Measurements from ENCODE around the gene ALDH3A1. TPM values are rescaled to one million over a fixed set of nuclear protein-coding genes. Genes with fewer than 3 reads are reported as not detected.

Gene ALDH3A1
- total RNA-seq, 6 experiments from 2014 or later: 0.26 to 13.8 (median 1.7) TPM

- DNase-seq (no peak), ATAC-seq (no peak)
- no peak overlapping the region for H3K27ac ChIP-seq
- intact Hi-C loops (cut with DNase I): no loop called here
- H3K9me3 ChIP-seq: no peaks in the 10 kb centered on the region
- no peaks in the 10 kb centered on the region for H3K4me1 ChIP-seq
- no peak overlapping the region for H3K4me3 ChIP-seq
- WGBS (ENCODE audit: insufficient coverage, low coverage, low lambda C conversion rate, missing lambda C conversion rate): 64% methylated on average over 8 of the region's 11 CpGs
- H3K36me3 ChIP-seq: no peaks in the 10 kb centered on the region
- TF ChIP-seq CTCF (IDR thresholded peaks at IDR 0.05): no peak
- TF ChIP-seq POLR2A (IDR thresholded peaks at IDR 0.05): no peak
- H3K27me3 ChIP-seq: no peaks in the 10 kb centered on the region
These were observed 12.0 kb downstream of the ALDH3A1 start for GRCh38 chr17:19736071-19736470.

DNA sequence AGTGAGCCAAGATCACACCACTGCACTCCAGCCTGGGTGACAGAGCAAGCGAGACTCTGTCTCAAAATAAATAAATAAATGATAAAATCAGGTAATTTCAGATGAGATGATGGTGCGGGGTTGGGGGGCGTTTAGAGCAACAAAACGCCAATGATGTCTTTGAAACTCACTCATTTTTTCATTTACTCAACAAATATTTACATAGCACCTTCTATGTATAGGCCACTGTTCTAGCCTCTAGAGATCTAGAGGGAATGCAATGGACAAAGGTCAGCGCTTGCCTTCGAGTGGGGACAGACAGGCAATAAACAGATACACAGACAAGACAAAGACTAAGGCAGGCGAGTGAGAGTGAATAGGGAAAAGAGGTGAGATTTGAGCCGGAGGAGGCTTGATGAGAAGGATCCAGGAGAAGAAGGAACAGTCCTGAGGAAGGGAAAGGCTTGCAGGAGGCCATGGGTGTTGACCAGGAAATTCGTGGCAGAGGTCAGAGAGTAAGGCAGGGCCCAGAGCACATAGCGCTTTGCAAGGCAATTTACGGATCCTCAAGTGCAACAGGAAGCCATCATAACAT, 14.1 kb downstream of the ALDH3A1 start:
- WGBS (ENCODE audit: insufficient coverage, low coverage, low lambda C conversion rate, missing lambda C conversion rate): 56% methylated on average over 11 of the region's 11 CpGs
- ATAC-seq (peak in 1 of 4 donors; percentile 16), DNase-seq (no peak)
- H3K27me3 ChIP-seq: no peaks in the 10 kb centered on the region
- no peaks in the 10 kb centered on the region for H3K9me3 ChIP-seq
- TF ChIP-seq CTCF (IDR thresholded peaks at IDR 0.05) (no peak), POLR2A (IDR thresholded peaks at IDR 0.05) (no peak)
- H3K4me3 ChIP-seq: no peak overlapping the region
- intact Hi-C loops (cut with DNase I): no loop called here
- no peaks in the 10 kb centered on the region for H3K36me3 ChIP-seq
- H3K27ac ChIP-seq: no peak overlapping the region
- peaks cover 0 to under 1% (median 0%) of the 10 kb centered on the region in 4 donors for H3K4me1 ChIP-seq

DNA sequence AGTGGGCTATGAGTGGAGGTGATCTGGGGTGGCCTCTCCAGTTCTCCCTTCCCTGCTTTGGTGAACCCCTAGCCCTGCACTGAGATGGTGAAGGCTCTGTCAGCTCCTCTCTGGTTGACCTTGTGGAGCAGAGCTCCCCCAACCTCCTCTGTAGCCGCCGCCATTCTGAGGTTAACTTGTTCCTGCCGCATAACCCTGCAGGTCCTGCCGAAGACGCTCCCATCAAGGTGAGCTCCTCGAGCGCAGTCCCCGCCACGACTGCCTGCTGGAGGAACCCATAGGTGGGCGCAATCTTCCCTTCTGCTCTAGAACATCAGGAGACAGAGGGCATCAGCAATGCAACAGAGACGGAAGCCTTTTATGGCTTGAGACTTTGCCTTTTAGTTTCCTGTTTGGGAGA, 16.5 kb downstream of the ALDH3A1 start:
- H3K9me3 ChIP-seq: no peaks in the 10 kb centered on the region
- WGBS (ENCODE audit: insufficient coverage, low coverage, low lambda C conversion rate, missing lambda C conversion rate): 90% methylated on average over 4 of the region's 11 CpGs
- no peak overlapping the region for H3K4me3 ChIP-seq
- DNase-seq: no peak
- no peak overlapping the region for H3K27ac ChIP-seq
- no peak for TF ChIP-seq POLR2A (IDR thresholded peaks at IDR 0.05)
- intact Hi-C loops (cut with DNase I): no loop called here
- no peak for ATAC-seq
- H3K36me3 ChIP-seq: no peaks in the 10 kb centered on the region
- H3K4me1 ChIP-seq: peaks cover 0 to 24% (median 12%) of the 10 kb centered on the region in 4 donors
- H3K27me3 ChIP-seq: no peaks in the 10 kb centered on the region

GRCh38 chr17:19730843-19731242, 17.3 kb downstream of the ALDH3A1 start:
- H3K27ac ChIP-seq: no peak overlapping the region

More at GRCh38 chr17:19730843-19731242, 17.3 kb downstream of the ALDH3A1 start:
- no peak for DNase-seq
- Histone ChIP-seq H3K9me3 (no peaks in the 10 kb centered on the region), H3K4me1 (peaks cover 0 to 25% (median 13%) of the 10 kb centered on the region in 4 donors), H3K36me3 (no peaks in the 10 kb centered on the region), H3K4me3 (no peak overlapping the region), H3K27me3 (no peaks in the 10 kb centered on the region)
- ATAC-seq: no peak
- TF ChIP-seq CTCF (IDR thresholded peaks at IDR 0.05) (no peak), POLR2A (IDR thresholded peaks at IDR 0.05) (no peak)
- intact Hi-C loops (cut with DNase I): no loop called here
- WGBS (ENCODE audit: insufficient coverage, low coverage, low lambda C conversion rate, missing lambda C conversion rate): 77% methylated on average over 3 of the region's 4 CpGs

Data from right lobe of liver (tissue), 6 donors.